HG02884 (cell line): ENCODE results near the gene CATSPER1.
"Not testable (repeated sequence)": the region's sequence is repeated elsewhere in the genome, so short reads cannot be mapped to it uniquely, and the experiment has no call there.

ENCODE experiments used
- ATAC-seq: cut with Tn5 transposase; IDR thresholded peaks from one replicate; pipeline ENCODE4 v1.9.1; 2021; ENCODE audit warnings: mild to moderate bottlenecking, moderate library complexity; ENCODE audit not compliant: unreplicated experiment

The CATSPER1 gene

DNA sequence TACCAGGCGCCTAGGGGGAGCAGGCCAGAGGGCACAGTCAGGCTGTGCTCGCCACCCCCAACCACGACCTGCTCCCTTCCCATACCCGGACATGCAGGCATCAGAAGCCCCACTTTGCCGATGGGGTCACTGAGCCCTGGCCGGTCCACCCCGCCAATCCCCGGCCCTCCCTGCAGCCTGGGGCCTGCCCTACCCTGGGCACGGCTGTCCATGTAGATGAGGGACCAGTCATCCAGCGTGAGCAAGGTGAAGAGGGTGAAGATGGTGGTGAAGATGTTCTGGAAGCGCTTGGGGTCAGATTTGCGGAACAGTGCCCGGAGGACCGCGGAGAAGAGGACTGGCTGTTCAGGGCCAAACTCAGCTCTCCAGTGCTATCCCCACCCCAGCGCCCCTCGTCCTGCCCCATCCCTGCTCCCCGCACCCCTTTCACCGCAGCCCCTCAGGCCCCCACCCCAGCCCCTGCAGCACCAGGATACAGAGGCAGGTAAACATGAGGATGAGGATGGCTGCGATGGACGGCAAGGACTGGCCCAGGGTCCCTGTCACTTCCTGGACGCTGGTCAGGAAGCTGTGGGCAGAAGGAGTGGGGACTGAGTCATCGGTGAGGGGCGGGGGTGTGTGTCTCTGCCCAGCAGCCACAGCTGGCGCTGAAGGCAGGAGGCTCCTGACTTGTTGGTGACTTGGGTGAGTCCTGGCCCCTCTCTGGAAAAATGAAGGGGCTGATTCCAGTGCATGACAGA, 5.5 kb downstream of the CATSPER1 start:
- no peak for ATAC-seq

DNA sequence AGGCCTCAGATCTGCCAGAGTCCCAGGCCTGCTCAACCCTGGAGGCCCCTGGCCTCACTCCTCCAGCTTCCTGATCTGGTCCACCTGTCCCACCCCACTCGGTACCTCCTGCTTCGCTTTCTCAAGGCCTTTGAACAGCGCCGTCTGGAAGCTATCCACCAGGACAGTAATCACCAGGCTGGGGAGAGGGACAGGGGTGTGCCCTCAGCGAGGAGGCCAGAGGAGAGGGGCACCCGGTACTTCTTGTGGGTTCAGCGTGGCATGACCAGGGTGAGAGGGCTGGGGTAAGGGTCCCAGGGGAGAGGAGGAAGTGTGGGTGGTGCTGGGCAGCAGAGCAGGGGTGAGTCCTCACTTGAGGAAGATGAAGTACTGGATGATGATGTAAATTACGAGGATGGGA, 6.1 kb downstream of the CATSPER1 start:
- ATAC-seq: no peak

DNA sequence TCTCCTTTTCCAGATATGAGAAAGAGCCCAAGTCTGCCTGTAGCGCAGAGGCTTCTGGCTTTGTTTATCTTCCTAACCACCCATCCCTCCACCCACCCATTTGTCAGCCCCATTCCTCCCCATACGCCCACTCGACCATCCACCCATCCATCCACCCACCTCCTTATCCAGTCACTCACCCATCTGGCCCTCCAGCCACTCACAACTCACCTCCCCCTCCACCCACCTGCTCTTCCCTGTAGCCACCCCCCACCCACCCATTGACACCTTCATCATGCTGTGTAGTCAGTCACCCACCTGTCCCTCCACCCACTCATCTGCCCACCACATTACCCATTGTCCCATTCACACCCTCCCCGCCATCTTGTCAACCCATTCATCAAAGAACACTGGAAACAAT, 9.0 kb downstream of the CATSPER1 start:
- ATAC-seq: no peak

DNA sequence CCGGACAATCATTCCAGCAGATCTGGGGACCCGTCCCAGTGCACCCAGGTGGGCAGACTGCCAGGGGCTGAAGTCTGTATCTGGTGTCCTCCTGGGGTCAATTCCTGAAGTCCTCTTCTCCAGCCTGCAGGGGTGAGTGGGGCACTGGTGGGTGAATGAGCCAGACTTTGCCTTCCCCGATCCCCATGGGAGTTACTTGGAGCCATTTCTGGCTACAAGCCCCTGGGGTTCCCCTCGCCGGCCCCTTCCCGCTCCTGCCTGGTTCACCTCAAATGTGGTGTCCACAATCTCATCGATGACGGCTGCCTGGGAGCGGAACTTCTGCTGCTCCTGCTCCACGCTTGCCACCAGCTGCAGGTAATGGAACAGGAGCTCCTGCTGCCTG, 9.5 kb downstream of the CATSPER1 start:
- ATAC-seq: no peak

DNA sequence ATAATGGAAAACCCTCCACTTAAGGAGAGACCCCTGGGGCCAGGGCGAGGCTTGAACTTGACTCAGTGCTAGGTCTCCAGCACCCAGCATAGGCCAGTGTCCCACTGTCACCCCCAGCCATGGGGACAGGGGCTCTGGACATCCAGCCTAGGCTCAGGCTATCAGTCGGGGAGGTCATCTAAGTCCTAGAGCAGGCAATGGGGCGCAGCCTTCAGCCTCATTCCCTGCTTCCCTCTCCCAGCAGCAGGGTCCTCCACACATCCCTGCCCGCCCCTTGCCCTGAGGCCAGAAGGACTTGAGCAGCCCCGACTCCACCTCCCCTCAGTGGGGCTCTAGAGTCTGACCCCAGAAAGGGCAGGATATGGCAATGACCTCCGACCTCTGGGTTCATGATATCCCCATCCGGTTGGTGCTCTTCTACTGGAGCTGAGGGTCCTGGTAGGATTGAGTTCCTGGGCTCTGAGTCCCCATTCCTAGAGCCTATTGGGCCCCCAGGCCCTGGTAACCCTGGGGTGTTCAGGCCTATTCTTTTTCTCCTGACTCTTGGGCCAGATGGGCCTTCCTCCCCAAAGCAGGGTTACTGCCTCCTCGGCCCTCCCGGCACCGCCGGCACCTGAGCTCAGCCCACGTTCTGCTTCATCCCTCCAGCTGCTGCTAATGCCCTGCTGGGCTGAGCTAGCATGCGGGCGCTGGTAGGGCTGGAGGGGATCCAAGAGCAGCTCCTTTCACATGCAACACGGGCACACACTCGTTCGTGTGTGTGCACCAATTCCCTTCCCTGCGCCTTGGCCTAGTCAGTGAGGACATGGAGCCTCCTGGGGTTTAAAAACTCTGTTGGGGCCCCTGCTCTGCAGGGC, 10.1 kb downstream of the CATSPER1 start:
- ATAC-seq: no peak

DNA sequence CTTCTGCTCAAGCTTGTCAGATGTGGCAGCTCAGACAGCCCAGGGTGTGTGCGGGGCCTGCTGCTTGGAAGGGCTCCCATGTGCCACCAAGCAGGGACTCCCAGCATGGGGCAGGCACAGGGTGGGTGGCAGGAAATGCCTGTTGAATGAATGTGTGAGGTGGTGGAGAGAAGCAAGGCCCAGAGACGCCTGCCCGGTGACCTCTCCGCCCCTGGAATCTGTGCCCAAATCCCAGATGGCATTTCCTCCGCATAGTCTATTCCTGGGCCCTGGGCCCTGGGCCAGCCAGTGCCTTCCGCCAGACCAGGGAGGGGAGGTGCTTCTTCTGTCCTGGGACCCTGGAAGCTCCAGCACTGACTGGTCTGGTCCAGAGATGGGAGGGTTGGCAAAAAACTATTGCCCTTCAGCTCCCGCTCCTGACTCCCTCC, 10.8 kb downstream of the CATSPER1 start:
- no peak for ATAC-seq

DNA sequence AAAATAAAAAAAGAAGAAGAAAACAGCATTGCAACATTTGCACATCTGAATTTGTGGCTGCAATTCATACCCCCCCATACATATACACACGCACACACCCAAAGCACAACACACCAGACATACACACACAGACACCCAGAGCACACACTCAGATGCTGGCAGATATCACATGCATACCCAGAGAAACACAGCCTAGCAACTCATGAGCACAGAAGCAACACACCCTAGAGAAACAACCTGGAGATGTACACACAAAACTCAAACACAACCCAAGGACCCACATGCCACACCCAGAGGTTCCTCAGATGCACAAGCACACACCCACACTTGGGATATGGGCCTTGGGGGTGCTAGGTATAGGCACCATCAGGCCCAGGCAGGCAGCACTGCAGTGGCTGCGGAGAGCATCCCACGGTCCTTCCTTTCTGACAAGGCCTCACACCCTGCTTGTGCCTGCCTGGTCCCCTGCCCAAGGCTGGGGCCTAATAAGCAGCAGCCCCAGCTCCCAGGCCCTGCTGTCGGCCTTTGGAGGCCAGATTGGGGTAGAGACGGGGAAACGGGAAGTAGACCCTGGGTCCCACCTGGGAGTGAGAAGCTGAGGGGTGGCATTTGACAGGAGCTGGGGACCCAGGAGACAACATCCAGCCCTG, 11.3 kb downstream of the CATSPER1 start:
- ATAC-seq: no peak

DNA sequence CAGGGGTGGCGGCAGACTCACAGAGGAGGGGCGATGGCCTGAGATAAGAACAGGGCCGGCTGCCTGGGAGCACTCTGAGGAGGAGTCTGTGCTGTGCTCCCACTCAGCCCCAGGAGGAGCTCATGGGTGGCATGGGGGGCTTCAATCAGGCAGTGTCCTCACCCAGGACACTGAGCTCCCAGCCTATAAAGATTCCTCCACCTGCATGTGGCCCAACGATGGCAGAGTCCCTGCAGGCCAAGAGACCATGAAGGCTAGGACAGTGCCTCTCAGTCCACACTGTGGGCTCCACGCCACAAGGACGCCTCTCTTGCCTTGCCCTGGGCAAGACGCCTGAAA, 12.5 kb downstream of the CATSPER1 start:
- no peak for ATAC-seq

DNA sequence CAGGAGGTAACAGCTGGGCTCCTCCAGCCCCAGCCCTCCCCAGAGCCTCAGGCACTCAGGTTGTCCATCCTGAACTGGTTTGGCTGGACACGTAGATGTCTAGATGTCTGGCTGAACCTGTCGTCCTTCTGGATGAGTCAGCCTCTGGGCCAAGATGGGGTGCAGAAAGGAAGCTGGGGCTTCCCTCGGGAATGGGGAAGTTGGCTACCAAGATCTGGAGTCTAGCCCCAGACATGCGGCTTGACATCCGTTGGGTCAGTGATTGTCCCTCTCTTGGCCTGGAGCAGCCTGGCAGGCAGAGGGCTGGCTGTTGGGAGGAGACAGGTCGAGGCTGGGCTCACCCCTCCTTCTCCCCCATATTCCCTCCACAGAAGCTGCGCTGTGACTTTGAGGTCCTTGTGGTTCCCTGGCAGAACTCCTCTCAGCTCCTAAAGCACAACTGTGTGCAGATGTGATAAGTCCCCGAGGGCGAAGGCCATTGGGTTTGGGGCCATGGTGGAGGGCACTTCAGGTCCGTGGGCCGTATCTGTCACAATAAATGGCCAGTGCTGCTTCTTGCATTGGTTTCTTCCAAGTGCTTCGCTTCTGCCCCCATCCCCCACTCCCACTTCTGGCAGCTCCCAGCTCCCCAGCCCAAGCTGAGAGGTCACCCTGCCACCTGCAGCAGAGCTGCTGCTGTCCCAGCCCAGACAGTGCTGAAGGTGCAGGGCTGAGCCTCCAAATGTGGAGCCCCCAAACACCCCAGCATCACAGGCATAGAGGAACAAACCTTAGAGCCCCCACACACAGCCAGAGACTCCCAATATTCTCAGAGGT, 13.1 kb downstream of the CATSPER1 start:
- no peak for ATAC-seq

DNA sequence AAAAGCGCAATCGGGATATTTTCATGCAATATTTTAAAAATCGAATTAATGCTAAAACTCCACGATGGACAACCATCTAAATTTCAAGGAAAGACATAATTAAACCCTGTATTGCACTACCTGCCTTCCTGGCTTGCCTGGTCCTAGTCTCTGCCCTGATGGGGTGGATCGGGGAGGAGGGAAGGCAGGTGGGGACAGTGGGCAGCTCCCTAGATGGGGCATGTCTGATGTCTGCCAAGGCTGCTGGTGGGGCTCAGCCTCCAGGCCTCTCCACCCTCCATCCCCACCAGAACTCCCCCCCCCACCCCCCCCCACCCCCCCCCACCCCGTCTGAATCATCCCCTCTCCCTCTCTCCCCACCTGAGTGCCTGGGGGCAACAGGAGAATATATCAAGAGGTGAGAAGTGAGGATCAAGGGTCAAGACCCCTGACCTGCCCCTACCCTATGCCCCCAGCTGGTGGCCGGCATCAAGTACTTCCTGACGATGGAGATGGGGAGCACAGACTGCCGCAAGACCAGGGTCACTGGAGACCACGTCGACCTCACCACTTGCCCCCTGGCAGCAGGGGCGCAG, 13.8 kb downstream of the CATSPER1 start:
- no peak for ATAC-seq

DNA sequence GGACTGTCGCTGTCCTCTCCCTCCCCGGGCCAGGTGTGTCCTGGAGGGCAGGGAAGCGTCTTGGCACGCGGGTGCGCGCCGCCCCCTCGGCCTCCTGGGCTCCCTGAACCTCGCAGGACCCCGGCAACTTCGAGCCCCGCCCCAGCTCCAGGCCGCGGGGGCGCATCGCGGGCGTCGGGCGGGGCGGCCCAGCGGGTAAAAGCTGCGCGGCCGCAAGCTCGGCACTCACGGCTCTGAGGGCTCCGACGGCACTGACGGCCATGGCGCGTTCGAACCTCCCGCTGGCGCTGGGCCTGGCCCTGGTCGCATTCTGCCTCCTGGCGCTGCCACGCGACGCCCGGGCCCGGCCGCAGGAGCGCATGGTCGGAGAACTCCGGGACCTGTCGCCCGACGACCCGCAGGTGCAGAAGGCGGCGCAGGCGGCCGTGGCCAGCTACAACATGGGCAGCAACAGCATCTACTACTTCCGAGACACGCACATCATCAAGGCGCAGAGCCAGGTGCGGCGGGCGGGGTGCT, 14.4 kb downstream of the CATSPER1 start, which contains the start of gene CST6:
TSS of gene CST6 (plus strand) at position 224 of the 519 bp plus-strand sequence. CDS start at position 261, 37 bp downstream.
- ATAC-seq: no peak

DNA sequence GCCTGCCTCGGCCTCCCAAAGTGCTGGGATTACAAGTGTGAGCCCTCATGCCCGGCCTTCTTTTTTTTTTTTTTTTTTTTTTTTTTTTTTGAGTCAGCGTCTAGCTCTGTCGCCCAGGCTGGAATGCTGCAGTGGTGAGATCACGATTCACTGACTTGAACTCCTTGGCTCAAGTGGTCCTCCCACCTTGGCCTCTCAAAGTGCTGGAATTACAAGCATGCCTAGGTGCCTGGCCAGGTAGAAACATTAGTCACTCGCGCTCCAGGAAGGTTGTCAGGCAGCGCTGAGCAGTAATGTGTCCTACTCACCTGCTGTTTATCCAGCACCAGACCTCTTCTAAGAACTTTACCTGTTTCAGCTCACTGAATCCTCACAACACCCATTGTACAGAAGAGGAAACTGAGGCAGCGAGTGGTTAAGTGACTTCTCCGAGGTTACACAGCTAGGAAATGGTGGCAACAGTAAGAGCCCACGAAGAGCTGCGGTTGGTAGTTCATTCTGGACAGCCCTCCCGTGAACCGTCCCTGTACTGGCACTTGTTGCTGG, 15.0 kb downstream of the CATSPER1 start:
- no peak for ATAC-seq

DNA sequence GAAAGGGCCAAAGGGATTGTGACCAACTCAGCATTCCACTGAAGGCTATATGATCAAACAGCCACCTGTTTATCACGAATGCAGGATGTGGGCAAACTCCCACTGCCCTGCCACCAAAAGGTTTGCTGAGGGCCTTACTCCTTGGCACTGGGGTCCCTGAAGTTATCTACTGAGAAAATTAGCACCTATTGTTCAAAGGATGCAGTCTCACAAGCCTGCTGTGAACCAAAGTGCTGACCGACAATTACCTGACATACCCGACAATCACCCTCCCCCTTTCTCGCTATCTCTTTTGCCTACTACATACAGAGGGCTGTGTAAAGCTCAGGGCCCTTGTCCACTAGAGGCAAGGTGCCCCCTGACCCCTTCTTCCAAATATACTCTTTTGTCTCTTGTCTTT, 16.2 kb downstream of the CATSPER1 start:
- ATAC-seq: not testable (repeated sequence)

DNA sequence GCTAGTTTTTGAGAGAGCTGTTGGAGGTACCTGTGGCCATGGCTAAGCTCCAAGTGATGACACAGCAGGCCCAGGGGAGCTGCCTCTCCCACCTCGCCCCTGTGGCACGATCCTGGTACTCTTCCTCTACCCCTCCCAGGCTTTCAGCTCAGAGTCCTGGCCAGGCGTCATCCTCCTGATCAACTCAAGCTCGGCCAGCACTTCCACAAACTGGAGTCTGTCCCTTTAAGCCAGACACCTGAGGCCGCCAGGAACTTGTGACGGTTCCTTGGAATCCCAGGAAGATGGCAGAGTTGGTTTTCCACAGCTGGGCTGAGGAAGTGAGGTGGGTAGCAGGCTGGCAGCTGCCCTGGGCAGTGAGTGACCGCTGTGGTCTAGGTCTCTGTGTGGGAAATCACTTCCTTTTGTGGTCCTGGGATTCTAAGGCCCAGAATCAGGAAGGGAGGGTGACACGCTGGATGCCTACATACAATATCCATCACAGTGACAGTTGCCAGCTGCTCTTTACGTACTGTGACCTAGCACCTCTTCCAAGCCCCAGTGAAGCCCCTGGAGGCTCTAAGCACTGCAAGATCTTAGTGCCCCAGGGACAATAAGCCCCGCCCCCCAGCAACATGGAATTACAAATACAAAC, 17.7 kb downstream of the CATSPER1 start:
- no peak for ATAC-seq

DNA sequence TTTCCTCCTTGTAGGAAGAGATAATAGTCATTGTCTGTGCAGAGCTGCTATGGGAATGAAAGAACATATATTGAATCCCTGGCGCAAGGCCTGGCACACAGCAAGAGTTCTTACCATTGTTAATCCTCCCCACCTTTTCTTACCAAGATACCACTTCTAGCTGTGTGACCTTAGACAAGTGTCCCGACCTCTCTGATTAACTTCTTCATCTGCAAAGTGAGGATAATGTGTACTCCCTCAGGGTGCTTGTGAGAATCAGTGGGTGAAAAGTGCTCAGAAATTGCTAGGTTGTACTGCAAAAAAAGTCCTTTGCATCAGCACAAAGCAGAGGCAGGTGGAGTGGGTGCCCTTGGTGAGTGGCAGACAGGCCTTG, 18.2 kb downstream of the CATSPER1 start:
- ATAC-seq: no peak

DNA sequence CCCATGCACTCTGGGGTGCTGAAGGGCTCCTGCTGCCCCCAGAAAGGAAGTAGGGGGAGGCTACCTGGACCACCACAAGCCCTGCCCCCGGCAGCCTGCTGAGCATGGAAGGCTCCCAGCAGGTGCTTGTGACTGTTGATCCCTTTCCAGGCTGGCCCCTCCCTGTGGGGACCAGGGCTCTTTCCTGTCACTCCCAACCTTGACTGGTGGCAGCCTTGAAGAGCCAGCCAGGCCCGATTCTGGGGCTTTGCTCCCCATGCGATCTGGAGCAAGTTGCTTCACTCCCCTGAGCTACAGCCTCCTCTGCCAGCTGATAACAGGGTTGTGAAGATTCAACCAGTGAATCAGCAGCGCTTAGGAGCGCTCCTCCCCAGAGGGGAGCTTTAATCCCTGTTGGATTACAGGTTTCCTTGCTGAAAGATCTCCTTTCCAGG, 19.1 kb downstream of the CATSPER1 start:
- ATAC-seq: no peak

DNA sequence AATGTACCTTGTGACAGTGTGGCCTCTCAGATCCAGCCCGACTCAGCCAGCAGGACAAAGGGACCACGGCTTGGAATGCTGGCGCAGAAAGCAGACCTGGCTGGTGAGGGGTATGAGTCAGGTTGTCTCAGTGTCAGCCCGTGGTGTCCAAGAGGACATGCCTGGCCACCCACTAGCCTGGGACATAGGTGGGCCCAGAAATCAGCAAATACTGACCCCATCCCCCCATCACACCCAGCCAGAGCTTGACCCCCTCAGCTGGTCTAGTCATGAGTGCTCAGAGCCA, 19.4 kb downstream of the CATSPER1 start:
- no peak for ATAC-seq

DNA sequence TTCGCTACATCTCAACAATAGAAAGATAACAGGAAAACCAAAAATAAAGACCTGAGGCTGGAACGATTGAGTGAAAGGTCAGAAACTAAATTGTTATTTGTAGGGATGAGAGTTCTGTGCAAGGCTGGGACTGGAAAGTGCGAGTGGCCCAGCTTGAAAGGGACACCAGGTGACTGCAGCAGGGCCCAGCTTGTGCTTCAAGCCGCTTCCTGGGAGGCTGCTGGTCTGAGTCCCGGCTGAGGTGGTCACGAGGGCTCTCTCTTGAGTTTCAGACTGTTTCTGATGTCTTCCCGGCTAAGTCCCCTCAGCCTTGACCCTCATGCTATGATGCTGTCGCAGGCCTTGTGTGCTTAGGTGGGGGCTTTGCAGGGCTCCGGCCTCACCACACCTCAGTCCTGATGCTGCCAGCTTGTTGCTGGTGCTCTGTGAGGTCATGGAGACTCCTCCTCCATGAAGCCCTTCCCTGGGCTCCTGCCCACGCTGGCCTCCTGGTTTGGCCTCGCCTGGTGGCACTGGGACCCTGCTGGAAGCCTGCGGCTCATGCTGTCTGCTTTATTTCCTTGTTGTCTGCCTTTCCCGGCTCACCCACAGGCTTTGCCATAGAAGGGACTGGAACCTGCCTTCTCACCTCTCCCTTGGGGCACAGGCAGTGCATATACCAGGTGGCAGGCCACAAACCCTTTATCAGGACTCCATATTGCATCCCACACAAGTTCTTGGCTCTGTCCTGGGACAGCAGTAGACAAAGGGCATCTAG, 20.0 kb downstream of the CATSPER1 start:
- ATAC-seq: no peak

DNA sequence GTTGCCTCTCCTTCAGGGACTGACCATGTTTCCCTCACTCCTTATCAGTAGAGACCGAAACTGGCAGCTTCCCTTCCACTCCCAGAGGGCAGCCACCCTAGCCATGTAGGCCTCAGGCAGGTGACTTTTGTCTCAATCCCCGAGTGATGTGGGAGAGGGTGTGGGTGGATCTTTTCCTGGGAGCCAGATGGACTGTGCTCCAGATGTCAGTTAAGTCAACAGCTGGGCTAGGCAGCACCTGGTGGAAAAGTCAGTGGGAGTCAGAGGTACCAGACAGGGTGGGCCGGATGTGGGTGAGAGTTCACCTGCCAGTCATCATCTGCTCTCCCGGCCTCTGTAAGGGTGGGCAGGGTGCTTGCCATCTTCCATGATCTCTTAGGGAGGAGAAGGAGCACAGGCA, 22.1 kb downstream of the CATSPER1 start:
- no peak for ATAC-seq
